Right ventricle myocardium inferior (tissue), 1 donor: ENCODE data around the gene VAX1. TPM values are rescaled to one million over a fixed set of nuclear protein-coding genes. Genes with fewer than 3 reads are reported as not detected.

Experiments used
- ATAC-seq: fragments of 200-7000 bp; cut with Tn5 transposase; one replicate; pipeline ENCODE4 v1.9.1; 2020; ENCODE audit warnings: mild to moderate bottlenecking, moderate library complexity
- DNase-seq: peaks from one replicate; pipeline ENCODE4 v3.0.0; 2021; ENCODE audit errors: missing footprints
- intact Hi-C: fragments of 100-400 bp; cut with DNase I; formaldehyde crosslinking; loops from one replicate; pipeline ENCODE4 v1.11.0; 2022
- total RNA-seq: library from RNA; stranded (reverse); fragmentation: NEBNext Ultra II Directional; extraction: Animal tissue kit (Norgen Biotek cat#: 25700); gene quantifications from one replicate; pipeline ENCODE4 v1.2.1, GENCODE V29; 2021
- donor health status: DM: no; HTN: yes; CAD: no; lungs with severe emphysema.

The VAX1 gene
- total RNA-seq, 1 donor from 2014 or later, result not detected

DNA sequence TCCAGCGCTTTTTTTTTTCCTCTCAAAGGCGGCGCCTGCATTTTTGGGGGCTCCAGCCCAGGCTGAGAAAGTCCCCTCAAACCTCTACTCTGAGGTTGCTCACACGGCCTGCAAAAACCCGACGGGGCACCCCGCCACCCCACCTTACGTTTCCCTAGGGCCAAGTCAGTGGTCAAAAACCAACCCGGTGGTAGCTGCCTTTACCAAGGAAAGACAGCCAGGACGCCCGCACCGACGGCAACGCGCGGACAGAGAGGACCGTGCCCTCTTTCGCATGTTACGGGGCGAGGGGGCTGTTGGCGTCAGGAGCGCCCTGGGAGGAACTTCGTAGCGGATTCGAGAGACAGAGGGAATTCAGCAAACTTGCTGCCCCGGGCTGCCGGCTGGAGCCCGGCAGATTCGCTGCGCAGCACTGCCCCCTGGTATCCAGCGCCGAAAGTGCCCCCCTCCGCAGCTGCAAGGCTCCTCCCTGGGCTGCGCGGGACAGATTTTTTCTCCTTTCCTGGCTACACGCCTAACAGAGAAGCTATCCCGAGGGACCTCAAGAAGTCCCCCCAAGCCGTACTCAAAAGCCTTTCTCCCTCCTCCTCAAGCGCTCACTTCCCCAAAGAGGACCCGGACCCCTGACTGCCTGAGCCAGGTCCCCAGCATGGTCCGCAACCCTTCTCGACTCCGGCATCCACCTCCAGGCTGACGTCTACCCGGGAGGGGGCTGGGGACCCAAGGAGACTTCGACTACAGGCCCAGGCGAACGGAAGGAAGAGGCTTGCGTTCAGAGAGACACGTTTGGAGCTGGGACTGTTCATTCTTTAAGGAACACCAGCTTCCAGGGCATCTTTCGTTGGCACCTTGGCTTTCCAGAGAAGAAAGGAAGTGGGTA lies 27.7 kb upstream of the VAX1 start:
- no peak for DNase-seq
- ATAC-seq, result peak; percentile 58
- intact Hi-C loops, result no loop called here

DNA sequence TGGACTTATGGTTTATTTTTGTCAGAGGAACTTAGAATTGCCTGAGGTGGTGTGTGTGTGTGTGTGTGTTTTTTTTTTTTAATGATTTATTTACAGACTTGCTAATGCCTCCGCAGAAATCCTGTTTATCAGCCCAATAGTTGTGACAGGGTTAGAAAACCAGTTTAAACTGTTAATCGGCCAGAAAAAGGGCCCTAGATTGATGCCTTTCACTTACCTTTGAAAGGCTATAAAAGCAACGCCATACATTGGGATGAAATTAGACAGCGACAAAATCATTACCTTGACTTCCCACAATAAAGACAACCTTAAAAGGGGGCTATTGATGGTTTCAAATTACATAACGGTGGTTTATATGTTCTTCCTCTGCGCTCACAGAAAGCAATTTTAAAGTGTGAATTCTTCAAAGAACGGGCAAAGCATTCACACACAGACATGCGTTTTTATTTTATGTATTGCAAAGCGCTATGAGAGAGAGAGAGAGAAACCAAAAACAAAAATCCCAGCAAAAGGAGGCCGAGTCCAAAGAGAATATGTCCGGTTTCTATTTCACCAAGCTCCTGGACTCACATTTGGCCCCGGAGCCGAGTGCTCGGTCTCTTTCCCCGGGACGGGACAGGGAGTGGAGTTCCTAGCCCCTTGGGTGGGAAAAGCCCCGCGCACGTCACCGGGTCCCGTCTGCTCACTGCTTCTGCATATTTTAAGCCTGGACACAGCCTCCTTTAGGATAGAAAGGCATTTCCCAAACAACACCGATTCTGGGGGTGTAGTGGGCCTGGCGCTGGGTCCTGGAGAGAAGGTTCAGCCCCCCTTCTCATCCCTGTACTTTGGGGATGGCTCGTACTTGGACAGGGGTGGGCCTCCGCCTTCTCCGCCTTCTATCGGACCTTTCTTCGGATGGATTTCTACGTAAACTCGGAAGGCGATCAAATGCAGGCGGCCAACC lies 26.8 kb upstream of the VAX1 start:
- ATAC-seq (no peak), DNase-seq (no peak)
- intact Hi-C loops, result no loop called here

DNA sequence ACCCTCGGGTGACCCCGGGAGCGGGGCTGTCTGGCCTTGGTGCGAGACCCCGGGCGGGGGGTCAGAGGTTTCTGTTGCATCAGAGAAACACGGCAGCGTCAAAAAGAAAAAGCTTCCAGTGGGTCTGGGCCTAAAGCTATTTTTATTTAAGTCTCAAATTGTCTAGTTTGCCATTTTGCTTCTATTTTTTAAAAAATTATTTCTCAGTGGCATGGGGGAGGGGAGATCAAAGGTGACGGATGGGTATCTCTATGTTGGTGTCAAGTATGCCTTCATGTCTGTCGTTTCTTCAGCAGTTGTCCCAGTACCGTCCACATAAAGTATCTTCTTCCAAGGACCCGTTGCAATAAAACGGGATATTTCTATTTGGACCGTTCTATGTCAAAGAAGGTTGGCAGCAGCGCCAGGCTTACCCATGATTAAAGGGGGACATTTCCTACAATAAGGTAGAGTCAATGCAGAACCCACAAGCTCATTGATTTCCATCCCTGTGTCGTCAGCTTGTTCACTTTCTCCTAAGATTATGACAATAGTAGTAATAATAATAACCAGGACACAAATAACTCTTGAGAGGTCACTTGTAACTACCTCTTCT lies 26.0 kb upstream of the VAX1 start:
- ATAC-seq (no peak), DNase-seq (no peak)
- intact Hi-C loops, result no loop called here

DNA sequence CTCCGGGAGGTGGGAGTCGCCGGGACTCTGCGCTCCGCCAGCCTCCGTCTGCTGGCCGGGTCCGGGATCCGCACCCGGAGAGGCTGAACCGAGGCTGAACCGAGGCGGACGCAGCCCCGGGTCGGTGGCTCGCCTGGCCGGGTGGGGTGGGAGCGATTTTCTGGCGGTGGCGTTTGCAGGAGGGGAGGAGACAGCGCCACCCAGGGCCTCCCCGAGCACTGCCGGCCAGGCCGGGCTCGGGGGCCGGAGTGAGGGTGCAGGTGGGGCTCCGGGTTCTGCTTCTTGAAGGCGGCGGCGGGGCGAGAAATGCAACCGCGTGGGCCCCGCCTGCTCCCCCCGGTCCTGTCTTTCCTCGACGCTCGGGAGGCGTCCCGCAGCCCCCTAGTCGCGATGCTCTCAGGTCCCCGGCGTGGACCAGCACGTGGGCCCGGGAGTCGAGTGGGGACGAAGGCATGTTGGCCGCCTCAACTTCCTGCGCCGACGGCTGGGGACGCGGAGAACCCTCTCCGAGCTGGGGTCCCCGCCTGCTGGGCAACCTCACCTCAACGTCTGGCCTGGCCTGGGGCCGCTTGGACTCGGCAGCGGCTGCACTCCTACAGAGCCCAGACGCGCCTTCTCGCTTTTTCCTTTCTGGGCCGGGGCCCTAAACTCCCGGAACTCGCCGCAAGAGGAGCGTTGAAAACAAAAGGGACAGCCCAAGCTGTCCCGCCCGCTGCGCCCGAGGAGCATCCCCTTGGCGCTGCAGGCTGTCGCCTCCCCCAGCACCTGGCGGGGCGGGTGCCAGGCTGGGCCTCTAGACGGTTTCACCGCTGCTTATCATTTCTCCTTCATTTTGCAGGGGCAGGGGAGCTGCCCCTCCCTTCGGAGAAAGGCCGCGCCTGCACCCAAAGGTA lies 25.2 kb upstream of the VAX1 start:
- intact Hi-C loops, result no loop called here
- DNase-seq (no peak), ATAC-seq (no peak)

DNA sequence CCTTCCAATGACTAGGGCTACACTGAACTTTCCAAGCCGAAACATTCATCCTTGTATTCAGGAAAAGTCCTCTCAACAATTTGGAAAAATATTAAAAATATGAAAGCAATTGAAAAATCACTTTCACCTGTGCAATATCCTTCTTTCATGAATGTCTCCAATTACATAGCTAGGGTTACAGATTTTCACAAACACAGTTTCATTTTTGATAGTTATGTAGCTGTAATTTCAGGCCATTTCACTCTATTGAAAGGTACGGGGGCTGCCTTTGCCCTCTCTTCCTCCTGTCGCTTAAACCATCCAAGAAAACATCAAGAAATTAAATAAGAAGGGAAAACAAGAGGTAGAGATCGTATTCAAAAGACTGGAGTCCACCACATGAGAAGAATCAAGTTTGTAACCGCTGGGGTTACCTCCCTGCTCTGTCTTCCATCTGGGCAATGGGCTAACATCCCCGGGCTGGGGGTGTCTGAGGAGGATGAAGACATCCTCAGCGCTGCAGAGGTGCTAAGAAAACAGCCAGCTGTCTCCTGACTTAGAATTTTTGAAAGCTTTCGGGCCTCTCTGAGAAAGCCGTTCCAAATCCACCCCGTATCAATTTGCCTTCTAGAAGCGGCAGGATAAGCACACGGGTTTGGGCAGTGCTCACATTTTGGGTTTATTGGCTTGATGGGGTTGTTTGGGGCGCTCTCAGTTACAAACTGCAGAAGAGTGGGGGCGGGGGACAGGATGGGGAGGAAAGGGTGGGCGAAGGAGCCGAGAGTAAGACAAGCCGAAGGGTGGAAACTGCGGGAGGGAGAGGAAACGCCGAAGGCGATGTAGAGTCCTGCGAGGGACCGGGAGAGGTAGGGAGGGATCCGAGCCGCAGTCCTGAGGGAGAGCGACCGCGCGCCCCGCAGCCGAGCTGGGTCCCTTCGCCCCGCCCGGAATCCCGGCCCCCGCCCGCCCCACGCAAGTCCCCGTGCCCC lies 24.3 kb upstream of the VAX1 start:
- DNase-seq (no peak), ATAC-seq (no peak)
- intact Hi-C loops, result no loop called here

DNA sequence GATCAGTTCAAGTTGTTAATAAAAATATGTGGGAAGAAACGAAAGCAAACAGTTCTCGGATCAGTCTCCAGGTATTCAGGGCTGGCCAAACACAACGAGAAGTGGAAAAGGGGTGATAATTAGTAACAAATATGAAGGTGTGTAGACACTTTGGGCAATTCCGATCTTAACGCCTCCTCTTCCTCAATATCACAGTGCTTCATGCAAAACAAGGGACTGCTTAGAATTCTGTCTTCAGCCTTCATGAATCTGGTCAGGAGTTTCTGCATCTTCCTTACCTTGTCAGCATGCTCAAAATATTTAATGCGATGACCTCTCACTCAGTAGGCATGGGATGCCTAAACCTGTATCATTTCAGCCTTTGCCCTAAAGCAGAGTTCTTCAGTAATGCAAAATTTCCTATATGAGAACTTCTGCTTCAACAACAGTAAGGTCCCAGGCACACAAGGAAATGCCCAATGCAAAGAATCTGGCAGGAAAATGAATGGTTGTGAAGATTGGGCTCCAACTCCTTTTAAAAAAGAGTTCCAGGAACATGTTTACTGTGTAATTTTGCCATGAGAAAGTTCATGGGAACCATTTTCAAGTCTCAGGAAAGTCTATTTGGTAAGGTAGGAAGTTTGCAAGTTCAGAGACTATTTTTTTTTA lies 23.4 kb upstream of the VAX1 start:
- ATAC-seq, result no peak
- DNase-seq, result no peak
- intact Hi-C loops, result no loop called here

DNA sequence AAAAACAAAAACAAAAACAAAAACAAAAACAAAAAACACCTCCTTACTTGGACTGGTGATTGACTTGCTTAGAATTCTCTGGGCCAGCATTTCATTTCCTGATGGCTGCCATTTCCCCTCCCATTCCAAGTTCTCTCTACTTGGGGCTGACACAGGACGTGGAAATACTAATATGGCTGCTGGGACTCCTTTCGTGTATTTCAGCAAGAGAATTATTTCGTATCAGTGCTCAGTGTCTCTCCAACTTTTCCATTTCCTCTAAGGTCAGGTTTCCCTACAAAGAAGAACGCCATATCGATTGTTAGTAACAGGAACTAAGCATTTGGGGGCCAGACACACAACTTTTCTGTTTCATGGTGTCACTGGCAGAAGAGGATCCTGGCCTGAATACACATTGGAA lies 22.5 kb upstream of the VAX1 start:
- ATAC-seq (no peak), DNase-seq (no peak)
- intact Hi-C loops, result no loop called here

DNA sequence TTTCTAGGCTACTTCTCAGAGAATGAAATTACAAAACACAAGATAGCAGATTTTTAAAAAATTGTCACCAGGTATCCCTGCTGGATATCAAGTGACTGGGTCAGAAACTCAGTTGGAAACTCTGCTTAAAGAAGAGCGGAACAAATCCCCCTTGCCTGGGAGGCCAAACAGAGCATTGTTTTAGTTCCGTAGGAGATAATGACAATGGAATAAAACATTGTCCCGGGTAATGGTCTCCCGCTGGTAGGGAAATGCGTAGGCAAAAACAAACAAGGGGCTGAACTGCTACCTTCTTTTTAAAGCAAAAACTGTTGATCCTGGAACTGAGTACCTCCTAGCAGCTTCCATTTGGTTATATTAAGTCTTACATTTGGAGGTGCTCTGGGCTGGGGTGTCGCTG lies 21.3 kb upstream of the VAX1 start:
- DNase-seq (no peak), ATAC-seq (no peak)
- intact Hi-C loops, result no loop called here

DNA sequence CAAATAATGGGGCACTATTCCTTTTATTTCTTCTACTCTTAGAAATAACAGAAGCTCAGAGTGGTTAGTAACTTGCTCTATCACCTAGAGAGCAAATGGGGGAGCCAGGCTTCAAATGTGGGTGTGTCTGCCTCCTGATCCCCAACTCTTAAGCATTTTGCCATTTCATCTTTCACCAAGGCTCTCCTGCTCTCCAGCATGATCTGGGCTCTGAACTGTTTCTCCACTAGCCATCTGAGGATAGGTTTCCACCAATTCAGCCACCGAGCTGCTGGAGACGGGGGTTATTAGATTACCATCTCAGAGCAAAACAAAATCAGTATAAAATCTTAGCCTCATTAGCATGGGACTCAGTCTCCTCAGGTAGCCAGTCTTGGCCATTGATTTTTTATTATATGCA lies 20.2 kb upstream of the VAX1 start:
- intact Hi-C loops, result no loop called here
- DNase-seq (no peak), ATAC-seq (no peak)

DNA sequence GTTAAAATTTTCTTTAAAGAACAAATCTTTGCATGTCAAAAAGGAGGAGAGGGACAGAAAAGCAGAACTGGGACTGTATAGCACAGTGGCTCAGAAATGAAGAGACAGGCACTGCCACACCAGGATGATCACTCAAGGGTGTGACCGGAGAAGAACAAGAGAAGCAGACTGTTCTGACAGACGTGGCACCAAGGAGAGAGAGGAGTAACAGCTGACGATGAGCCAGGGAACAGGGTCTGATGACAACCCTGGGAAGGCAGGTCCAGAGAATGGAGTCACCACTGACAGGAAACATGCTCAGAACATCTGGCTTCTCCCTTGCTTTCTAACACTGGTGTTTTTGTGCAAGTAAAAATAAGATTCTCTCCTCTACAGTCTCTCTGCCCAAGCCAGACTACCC lies 14.6 kb upstream of the VAX1 start:
- no peak for DNase-seq
- intact Hi-C loops, result no loop called here
- no peak for ATAC-seq

DNA sequence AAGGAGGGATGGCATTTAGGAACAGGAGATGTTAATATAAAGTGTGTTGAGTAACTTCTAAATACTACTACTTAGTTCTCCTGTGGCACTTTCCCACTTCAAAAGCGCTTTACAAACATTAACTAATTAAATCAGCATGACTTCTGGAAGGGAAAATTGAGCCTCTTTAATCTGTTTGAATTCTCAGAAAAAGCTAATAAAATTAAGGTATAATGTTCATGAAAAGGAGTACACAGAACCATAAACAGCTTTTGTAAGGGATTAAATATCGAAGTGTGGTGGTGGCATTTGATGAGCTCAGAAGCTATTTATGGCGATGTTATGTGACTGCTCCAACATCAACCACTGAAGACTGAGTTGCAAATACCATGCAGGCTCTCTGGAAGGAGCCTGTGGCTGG lies 10.2 kb upstream of the VAX1 start:
- intact Hi-C loops, result no loop called here
- no peak for ATAC-seq
- no peak for DNase-seq

DNA sequence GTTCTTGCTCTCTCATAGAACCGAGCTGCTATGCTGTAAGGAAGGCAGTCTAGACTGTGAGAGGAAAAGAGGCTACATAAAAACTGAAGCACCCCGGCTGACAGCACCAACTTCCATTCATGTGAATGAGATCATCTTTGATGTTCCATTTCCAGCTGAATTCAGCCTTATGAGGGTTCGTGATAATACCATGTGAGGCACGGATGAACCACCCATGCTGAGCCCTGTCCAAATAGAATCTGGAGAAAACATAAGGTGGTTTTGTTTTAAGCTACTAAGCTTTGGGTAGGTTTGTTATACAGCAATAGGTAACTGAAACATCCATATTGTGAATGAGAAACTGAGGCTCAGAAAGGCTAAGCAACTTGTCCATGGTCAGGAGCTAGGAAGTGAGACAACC lies 6.9 kb upstream of the VAX1 start:
- intact Hi-C loops, result no loop called here
- DNase-seq, result no peak
- ATAC-seq, result no peak

DNA sequence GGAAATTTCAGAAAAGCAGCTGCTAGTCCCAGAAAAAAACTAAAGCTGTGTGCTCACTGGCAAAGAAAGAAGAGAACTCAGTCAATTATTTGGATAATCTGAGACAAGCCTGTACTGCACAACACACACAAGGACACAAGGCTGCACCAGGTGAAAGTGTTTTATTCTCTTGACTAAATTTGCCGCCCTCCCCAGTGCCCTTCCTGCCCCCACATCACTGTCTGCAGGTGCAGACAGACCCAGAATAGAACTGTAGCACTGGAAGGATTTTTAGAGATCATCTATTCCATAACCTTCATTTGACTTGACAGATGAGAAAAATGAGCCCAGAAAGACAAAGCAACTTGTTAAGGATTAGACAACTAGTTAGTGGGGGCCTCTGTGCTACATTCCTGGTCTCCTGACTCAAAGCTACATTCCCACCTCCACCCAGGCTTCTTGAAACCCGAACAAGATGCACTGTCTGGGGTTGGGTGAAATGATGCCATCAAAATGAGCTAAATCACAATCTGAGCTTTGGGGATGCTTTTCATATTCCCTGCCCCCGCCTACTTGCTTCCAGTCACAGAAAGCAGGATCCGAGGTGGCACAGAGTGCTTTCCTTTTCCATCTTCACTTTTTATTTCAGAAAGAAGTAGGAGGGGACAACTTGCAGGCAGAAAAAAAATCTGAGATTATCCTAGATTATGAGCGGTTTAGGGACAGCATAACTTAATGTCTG lies 5.2 kb upstream of the VAX1 start:
- intact Hi-C loops, result no loop called here
- no peak for DNase-seq
- ATAC-seq, result no peak

DNA sequence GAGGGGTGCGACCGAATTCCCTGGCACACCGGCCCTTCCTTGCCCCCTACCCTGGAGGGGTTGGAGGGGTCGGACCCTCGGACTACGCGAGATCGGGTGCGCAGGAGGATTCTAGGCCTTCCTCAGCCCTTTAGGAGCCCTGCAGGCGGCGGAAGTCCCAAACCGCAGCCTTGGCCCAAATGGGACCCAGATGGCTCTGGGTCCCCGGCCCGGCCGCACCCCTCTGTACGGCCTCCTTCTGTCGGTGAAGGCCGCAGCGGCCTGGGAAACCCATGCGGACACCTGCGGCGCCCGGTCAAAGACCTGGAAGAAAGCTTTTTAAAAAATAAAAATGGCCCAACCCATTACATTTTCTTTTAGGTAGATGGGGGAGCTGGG lies 2.4 kb upstream of the VAX1 start:
- no peak for ATAC-seq

DNA sequence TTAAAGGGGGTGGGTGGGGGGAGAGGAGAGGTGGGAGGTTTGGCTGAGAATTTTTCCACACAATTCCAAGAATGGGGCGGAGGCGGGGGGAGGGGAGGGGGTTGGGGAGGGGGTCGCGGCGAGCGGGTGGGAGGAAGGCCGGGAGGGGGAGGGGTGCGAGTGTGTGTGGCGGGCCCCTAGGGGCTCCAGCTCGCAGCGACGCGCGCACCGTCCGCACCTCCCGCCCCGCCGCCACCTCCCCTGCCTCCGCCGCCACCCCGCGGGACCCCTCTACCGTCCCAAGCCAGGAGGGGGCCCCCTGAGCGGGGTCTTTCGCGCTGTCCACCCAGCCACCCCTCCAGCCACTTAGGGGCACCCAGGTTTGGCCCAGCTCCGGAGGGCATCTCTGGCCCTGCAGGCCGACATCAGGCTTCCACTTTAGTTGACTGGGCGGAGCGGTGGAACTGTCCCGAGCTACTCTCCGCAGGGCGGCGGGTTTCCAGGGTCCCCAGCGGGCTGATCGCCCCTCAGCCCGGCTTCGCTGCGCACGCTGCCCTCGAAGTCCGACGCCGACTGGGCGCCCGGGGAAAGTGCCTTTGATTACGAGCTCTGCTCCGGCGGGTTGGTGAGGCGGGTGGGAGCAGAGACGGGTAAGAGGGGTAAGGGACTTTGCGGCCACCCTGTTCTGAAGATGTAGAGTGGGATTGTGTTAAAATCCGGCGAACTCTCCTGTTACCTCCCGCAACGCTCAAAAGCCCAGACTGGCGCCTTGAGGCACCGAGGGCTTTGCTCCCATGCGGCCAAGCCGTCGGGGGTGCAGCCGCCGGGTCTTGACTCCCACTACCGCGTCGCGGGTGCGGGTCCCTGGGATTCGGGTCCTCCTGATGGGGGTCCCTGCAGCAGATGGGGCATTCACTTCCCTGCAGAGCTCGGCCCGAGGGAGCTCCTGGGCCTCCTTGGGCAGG lies 1.8 kb upstream of the VAX1 start:
- DNase-seq (no peak), ATAC-seq (no peak)
- intact Hi-C loops, result no loop called here

More for the DNA sequence above, 2.4 kb upstream of the VAX1 start:
- DNase-seq, result no peak
- intact Hi-C loops, result no loop called here
